PFSK-1 (cell line): ENCODE measurements around the gene MAGI2.

ENCODE experiments used
- FOXP2 ChIP-seq: optimal IDR thresholded peaks from 2 replicates; pipeline ENCODE3; 2011; ENCODE audit warnings: borderline replicate concordance, control low read depth, inconsistent platforms; ENCODE audit not compliant: insufficient read depth; ENCODE audit errors: extremely low read length, extremely low read depth
- POLR2AphosphoS5 ChIP-seq: IDR thresholded peaks from 2 replicates; pipeline ENCODE4 v1.6.1; 2012; ENCODE audit warnings: low read depth, mild to moderate bottlenecking, control low read depth, low read length, moderate library complexity
- REST ChIP-seq, 2 experiments: IDR thresholded peaks; 2 replicates each; pipeline versions ENCODE4 v1.6.1 to v1.8.0; 2011 to 2012; ENCODE audit warnings: low read depth in 2 of 2, low read length in 2 of 2, control low read depth in 1 of 2, inconsistent platforms in 1 of 2, mild to moderate bottlenecking in 1 of 2, moderate library complexity in 1 of 2; ENCODE audit not compliant: insufficient read depth in 1 of 2
- SIN3A ChIP-seq: IDR thresholded peaks from 2 replicates; pipeline ENCODE4 v1.6.1; 2012; ENCODE audit warnings: mild to moderate bottlenecking, low read length, moderate library complexity, borderline replicate concordance; ENCODE audit not compliant: insufficient read depth
- TAF1 ChIP-seq: IDR thresholded peaks from 2 replicates; pipeline ENCODE4 v1.6.1; 2012; ENCODE audit warnings: low read length, control low read depth, borderline replicate concordance; ENCODE audit not compliant: insufficient read depth

Gene MAGI2

GRCh38 chr7:79008786-79009185, 444.7 kb downstream of the MAGI2 start:
- TF ChIP-seq POLR2AphosphoS5 (no peak), SIN3A (no peak), FOXP2 (no peak)

GRCh38 chr7:78996013-78996412, 457.5 kb downstream of the MAGI2 start:
- TF ChIP-seq TAF1: no peak
- no peak for TF ChIP-seq FOXP2
- TF ChIP-seq POLR2AphosphoS5: no peak
- no peak for TF ChIP-seq REST (IDR thresholded peaks at IDR 0.05; ENCODE audit: insufficient read depth in 1 of 2, low read depth in 2 of 2, low read length in 2 of 2)

- no peak for TF ChIP-seq FOXP2
- no peak for TF ChIP-seq REST (IDR thresholded peaks at IDR 0.05; ENCODE audit: insufficient read depth in 1 of 2, low read depth in 2 of 2, low read length in 2 of 2)
- TF ChIP-seq POLR2AphosphoS5: no peak
- TF ChIP-seq SIN3A: no peak
- TF ChIP-seq TAF1: no peak
Measured at GRCh38 chr7:78993341-78993740, 460.1 kb downstream of the MAGI2 start.

- TF ChIP-seq POLR2AphosphoS5 (no peak), SIN3A (no peak), TAF1 (no peak), FOXP2 (no peak), REST (IDR thresholded peaks at IDR 0.05; ENCODE audit: insufficient read depth in 1 of 2, low read depth in 2 of 2, low read length in 2 of 2) (no peak)
Measured at GRCh38 chr7:78985509-78985908, 468.0 kb downstream of the MAGI2 start.

GRCh38 chr7:78983483-78983882, 470.0 kb downstream of the MAGI2 start:
- no peak for TF ChIP-seq REST (IDR thresholded peaks at IDR 0.05; ENCODE audit: insufficient read depth in 1 of 2, low read depth in 2 of 2, low read length in 2 of 2)
- TF ChIP-seq POLR2AphosphoS5: no peak
